ENCODE measurements around the gene PSMC6.

Gene PSMC6

GRCh38 chr14:52706724-52707706, at the start of gene PSMC6:
PSMC6 (plus strand) TSS chr14:52707200; CDS start chr14:52707220, 20 bp downstream.
- peak; percentile 35 to 97 (median 89) for DNase-seq

GRCh38 chr14:52660325-52660724, 46.7 kb upstream of the PSMC6 start:
- no peak for DNase-seq

DNA sequence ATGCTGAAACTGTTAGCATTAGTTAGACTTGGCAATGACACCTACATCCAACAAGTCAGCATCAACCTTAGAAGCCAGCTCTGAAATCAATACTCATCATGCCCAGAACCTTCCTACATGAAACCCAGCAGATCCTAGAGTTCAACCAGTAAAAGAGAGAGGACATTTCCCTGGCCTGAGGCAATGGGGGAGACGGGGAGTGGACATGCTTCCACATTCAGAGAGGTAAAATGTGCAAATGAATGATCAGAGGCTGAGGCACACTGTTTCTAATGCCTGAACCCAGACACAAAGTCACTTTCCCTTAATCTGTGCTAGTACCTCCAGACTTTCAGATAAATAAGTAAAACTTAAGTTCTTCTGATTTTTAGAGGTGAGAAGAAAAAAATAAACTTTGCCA, 46.2 kb upstream of the PSMC6 start:
- no peak for DNase-seq

GRCh38 chr14:52661314-52661713, 45.7 kb upstream of the PSMC6 start:
- no peak for DNase-seq

GRCh38 chr14:52663850-52664249, 43.1 kb upstream of the PSMC6 start:
- no peak for DNase-seq

DNA sequence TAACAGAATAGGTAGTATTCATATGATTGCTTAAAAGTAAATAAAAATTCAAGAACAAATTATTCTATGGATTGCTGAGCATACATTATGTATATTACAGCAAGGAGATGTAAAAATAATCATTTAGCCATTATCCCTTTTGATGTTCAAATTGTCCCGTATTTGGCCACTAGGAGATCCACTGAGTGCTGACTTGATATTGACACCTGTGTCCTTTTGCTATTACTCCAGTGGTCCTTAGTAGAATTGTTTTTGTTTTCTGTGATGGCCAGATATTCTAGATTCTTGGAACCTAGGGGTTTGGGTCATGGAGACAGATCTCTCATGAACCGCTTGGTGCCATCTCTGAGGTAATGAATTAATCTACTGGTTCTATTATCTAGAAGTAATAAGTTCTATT, 28.4 kb upstream of the PSMC6 start:
- no peak for DNase-seq

GRCh38 chr14:52683985-52684520, 22.9 kb upstream of the PSMC6 start:
- DNase-seq = no peak

- DNase-seq = no peak
These were observed 20.8 kb upstream of the PSMC6 start for GRCh38 chr14:52686176-52686575.

DNA sequence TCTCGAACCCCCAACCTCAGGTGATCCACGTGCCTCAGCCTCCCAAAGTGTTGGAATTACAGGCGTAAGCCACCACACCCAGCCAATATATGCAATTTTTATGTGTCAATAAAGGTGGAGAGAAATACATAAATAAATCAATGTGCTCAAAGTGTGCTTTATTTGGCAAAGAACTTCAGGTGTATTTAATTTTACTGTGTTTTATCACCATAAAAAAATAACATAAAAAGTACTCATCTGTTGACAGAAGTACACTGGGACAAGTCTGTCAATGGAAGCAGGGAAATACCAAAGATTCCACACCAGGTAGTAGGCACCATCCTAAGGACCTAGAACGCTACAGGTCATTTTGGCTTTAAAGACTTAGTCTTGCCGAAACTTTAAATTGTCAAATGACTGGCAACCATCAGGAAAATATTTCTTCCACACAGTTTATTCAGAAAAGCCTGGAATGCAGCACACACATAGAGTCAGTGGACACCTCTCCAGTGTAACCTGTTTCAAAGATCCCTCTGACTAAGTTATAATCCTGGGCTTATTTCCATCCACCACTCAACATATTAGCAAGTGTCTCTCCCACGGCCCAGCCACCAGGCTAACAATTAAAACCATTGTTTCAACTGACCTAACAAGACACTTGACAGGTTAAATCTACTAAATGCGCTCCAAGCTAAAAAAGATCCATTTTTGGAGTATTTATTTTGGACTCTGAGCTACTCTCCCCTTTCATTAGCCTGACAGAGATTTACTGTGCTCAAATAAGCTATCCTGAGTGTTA, 15.8 kb upstream of the PSMC6 start:
- no peak for DNase-seq

DNA sequence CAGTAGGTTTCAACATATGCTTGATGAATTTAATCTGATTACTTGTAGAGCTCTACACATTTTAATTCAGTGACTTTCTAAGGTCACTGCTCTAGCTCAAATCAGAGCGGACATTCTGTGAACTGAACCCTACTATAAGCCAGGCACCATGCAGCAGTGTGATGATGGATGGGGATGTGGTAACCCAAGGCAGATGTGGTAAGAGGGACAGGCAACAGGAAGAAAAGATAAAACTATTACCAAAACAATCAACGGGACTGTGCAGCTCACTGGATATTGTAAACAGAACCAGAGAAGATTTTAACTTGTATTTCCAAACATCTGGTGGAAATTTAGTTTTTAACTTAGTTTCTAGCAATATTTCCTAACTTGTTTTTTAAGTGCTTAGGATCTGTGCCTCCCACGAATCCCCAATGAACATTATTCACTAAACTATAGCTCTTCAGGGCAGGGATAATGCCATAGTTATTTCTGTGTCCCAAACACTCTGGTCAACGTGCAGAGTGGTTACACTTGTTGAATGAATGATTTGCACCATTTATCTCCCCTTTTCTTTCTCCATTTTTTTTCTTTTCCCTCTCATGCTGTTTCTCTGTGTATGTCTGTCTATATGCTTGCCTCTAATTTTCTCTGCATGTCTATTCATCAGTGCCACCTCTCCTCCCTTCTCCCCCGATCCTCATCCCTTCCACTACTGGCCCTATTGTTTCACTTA, 14.6 kb upstream of the PSMC6 start:
- DNase-seq = no peak

GRCh38 chr14:52693036-52693435, 14.0 kb upstream of the PSMC6 start:
- no peak for DNase-seq

GRCh38 chr14:52693532-52693931, 13.5 kb upstream of the PSMC6 start:
- DNase-seq = no peak

DNA sequence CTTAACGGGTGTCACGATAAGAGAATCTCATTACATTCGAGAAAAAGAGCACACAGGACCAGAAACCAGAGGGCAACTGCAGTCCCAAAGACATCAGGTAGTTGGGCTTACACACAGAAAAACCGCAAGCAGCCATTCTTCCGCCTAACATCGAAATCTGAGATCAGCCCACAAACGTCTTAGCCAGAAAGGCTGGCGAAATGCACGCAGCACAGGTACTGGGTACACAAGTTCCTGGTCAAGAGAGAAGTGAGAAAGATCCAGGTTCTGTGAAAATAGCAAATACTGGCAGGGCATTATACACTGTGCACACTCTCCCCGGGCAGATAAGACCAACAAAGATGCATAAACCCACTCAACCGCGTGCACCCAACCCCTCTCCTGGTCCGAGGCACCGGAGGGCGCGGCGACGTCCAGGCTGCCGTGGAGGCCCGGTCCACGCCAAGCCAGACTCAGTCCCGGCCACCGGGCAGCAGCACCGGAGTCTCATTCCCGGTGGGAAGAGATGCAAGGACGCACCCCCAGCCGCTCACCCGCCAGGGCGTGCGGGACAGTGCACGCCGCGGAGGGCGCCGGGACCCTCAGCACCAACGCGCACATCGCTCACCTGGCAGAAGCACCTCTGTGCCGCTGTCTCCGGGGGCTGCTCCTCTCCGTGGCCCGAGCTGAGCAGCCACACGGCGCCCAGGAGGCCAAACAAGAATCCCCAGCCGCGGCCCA, 12.1 kb upstream of the PSMC6 start:
- peak in 24 of 51 donors; percentile 11 to 77 (median 42) for DNase-seq

DNA sequence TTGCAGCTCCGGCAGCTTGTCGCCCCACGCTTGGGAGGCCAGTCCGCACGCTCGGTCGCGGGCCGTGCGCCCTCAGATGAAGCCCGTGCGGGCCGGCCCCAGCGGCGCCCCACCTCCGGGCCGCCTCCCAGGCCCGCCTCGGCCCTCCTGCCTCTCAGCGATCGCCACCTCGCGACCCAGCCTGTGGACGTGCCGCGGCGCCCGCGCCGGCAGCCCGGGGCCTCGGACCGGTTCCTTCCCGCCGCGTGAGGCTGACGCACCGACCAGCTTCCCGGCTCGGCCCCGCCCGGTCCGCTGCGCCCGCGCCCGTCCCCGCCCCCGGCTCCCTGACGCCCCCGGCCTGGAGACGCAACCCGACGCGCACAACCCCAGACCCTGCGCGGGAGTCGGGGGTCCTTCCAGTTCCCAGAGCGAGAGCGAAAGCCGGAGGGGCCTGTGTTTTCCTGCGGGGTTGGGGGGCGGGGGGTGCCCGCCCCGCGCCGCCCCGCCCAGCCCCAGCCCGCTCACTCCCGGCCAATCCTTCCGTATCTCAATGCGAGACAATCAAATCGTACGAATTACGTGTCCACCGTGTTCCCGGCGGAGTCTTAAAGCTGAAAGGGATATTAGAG, 11.4 kb upstream of the PSMC6 start, which contains the start of gene ERO1A:
Gene ERO1A, minus strand, starts transcription at position 78 of the 611 bp plus-strand sequence. Its CDS starts 77 bp downstream, at position 1.
- peak in 49 of 51 donors; percentile 9 to 86 (median 63) for DNase-seq

GRCh38 chr14:52700701-52701172, 6.3 kb upstream of the PSMC6 start:
- DNase-seq = no peak

- DNase-seq = no peak
These were observed 5.8 kb upstream of the PSMC6 start for GRCh38 chr14:52701223-52701622.

- DNase-seq = peak in 2 of 51 donors; percentile 4 to 22
These were observed 3.8 kb upstream of the PSMC6 start for GRCh38 chr14:52703225-52703624.

DNA sequence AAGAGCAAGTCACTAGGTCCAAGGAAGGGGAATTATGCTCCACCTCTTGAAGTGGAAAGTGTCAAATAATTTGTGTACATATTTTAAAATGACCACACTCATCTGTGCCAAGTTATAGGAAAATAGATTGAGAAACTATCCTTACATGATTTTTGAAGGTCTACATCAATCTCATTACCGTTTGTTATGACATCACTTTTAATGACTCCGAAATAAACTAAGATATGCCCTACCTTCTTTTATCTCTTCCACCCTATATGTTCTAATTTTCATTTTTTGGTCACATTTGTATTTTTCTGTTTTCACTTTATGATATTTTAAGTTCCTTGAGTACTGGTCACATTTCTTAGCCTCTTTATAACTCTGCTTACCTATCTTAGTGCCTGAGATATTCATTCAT, 3.3 kb upstream of the PSMC6 start:
- DNase-seq = no peak

- DNase-seq = no peak
These were observed 714 bp upstream of the PSMC6 start for GRCh38 chr14:52706286-52706685.

- DNase-seq = no peak
These were observed 4.7 kb downstream of the PSMC6 start for GRCh38 chr14:52711666-52712065.

Measured in hypothalamus (tissue), 51 donors.